ENCODE measurements around the gene UBL3.

Gene UBL3

GRCh38 chr13:29746148-29746677 is 104.2 kb downstream of the UBL3 start:
- no peaks in the 10 kb centered on the region for H3K27me3 ChIP-seq
- H3K4me3 ChIP-seq = no peak overlapping the region
- H3K9me3 ChIP-seq = no peaks in the 10 kb centered on the region
- no peak for TF ChIP-seq CTCF (IDR thresholded peaks at IDR 0.05)
- peaks cover 0 to 6% (median 0%) of the 10 kb centered on the region in 4 donors for H3K4me1 ChIP-seq
- no peak for DNase-seq
- H3K27ac ChIP-seq = no peak overlapping the region
- H3K36me3 ChIP-seq = no peaks in the 10 kb centered on the region
- intact Hi-C loops (cut with DNase I; ENCODE audit: low total_unique reads) = no loop called here

- no peak for TF ChIP-seq CTCF (IDR thresholded peaks at IDR 0.05)
- intact Hi-C loops (cut with DNase I; ENCODE audit: low total_unique reads) = no loop called here
- Histone ChIP-seq H3K27me3 (no peaks in the 10 kb centered on the region), H3K36me3 (no peaks in the 10 kb centered on the region), H3K4me3 (no peak overlapping the region), H3K4me1 (peaks cover 0 to 6% (median 0%) of the 10 kb centered on the region in 4 donors), H3K9me3 (no peaks in the 10 kb centered on the region), H3K27ac (no peak overlapping the region)
- no peak for DNase-seq
Observed at GRCh38 chr13:29745704-29746103, 104.7 kb downstream of the UBL3 start.

DNA sequence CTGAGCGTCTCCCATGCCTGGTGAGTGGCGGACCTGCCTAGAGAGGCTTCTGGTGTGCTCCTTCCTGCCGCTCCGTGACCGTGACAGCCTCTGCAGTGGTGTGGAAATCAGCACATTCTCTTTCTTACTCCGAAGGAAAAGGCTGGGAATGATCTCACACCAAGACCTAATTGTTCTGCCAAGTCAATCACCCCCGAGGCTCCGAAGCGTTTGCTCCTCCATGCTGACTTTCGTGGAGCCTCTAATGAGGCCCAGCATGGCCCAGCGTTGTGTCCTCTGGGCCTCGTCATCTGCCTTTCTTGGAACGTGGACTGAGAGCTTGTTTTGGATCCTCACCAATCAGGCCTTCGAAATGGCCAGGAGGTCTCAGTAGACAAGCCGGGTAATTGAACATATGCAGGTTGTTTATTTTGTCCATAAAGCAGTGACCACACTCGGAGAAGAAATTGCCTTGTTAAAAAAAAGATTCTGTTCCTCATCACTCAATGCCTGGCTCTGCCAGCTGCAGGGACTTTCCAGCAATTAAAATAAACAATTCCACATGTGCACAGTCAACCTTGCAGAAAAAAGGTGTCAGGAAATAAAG is 107.1 kb downstream of the UBL3 start:
- TF ChIP-seq CTCF (IDR thresholded peaks at IDR 0.05) = no peak
- peak; percentile 65 to 69 for DNase-seq
- no peak overlapping the region for H3K4me3 ChIP-seq
- no peaks in the 10 kb centered on the region for H3K27me3 ChIP-seq
- H3K27ac ChIP-seq = peak overlapping the region in 1 of 2 donors; percentile 25
- peaks cover 0 to 6% (median 0%) of the 10 kb centered on the region in 4 donors for H3K4me1 ChIP-seq
- intact Hi-C loops (cut with DNase I; ENCODE audit: low total_unique reads) = no loop called here
- no peaks in the 10 kb centered on the region for H3K9me3 ChIP-seq
- no peaks in the 10 kb centered on the region for H3K36me3 ChIP-seq

DNA sequence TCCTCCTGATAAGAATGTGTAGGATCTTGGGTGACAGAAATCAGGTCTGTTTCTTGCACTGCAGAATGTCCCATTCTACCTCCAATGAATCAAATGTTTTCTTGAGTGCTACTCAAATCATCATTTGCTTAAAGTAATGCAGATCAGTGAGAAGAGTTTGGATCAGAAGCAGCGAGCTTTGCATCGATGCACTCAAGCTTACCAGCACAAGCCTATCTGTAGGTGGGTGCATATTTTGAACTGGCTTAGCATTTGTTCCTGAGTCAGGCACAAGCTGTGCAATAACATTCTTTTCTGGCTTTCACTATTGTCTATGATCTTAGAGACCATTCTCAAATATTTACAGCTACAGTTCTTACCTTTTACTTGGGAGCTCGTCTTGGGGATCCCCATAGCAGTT is 109.5 kb downstream of the UBL3 start:
- Histone ChIP-seq H3K4me3 (no peak overlapping the region), H3K4me1 (peaks cover 0 to 6% (median 0%) of the 10 kb centered on the region in 4 donors), H3K27me3 (peaks cover 0 to under 1% of the 10 kb centered on the region in 2 donors), H3K36me3 (no peaks in the 10 kb centered on the region), H3K9me3 (no peaks in the 10 kb centered on the region), H3K27ac (no peak overlapping the region)
- TF ChIP-seq CTCF (IDR thresholded peaks at IDR 0.05) = no peak
- no peak for DNase-seq
- intact Hi-C loops (cut with DNase I; ENCODE audit: low total_unique reads) = no loop called here

GRCh38 chr13:29737061-29737460 is 113.4 kb downstream of the UBL3 start:
- no peak for DNase-seq
- H3K27me3 ChIP-seq = peaks cover 0 to 9% of the 10 kb centered on the region in 2 donors
- TF ChIP-seq CTCF (IDR thresholded peaks at IDR 0.05) = no peak
- H3K4me1 ChIP-seq = no peaks in the 10 kb centered on the region
- no peaks in the 10 kb centered on the region for H3K9me3 ChIP-seq
- intact Hi-C loops (cut with DNase I; ENCODE audit: low total_unique reads) = no loop called here
- no peak overlapping the region for H3K4me3 ChIP-seq
- H3K27ac ChIP-seq = no peak overlapping the region
- no peaks in the 10 kb centered on the region for H3K36me3 ChIP-seq
